HG03469 (cell line): Measurements from ENCODE around the gene CENPU.
"Not testable (repeated sequence)": the region's sequence is repeated elsewhere in the genome, so short reads cannot be mapped to it uniquely, and the experiment has no call there.

ENCODE experiments used
- ATAC-seq: cut with Tn5 transposase; IDR thresholded peaks from one replicate; pipeline ENCODE4 v1.9.1; 2021; ENCODE audit warnings: mild to moderate bottlenecking, moderate library complexity, moderate number of reproducible peaks; ENCODE audit not compliant: unreplicated experiment

CENPU gene

DNA sequence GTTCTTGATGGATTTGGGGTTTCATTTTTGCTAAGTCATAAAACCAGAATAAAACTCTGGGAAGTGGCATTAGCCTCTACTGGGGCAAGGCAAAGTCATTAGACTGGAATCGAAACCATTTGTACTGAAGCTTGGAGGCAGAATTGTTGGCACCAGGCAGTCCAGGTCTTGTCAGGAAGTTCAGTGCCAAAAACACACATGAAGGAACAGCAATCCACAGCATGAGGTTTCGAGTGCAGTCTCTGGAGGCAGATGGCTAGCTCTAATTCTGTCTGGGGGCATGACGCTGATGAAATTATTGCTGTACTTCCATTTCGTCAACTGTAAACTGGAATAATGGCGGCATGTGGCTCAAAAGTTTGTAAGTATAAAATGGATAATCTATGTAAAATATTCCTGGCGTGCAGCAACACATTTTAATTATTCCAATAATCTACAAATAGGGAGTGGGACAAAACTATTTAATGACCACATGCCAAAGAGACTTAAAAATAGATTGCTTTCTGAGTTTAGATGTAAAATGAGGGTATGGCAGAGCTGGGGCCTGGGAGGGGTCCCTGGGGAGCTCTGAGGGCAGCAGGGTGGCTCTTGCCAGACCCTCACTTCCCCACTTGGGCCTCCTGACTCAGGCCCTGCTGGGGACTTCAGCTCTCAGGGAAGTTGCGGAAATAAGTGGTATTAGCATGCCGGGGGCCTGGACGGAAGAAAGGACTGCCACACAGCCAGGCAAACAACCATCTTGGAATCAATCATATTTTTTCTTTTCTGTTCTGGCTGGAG is 18.8 kb upstream of the CENPU start:
- ATAC-seq = no peak

DNA sequence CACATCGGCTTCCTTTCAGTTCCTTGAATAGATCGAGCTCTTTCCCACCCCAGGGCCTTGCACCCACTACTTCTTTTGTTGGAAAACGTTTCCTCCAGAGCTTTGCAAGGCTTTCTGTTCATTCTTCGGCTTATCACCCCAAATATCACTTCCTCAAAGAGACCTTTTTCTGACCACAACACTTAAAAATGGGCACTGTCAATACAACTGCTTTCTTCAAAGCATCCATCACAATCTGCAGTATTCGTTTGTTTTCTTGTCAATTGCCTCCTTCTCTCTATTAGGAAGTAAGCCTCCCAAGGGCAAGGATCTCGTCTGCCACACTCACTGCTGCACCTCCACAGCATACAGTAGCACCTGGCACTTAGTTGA is 17.7 kb upstream of the CENPU start:
- ATAC-seq = no peak

DNA sequence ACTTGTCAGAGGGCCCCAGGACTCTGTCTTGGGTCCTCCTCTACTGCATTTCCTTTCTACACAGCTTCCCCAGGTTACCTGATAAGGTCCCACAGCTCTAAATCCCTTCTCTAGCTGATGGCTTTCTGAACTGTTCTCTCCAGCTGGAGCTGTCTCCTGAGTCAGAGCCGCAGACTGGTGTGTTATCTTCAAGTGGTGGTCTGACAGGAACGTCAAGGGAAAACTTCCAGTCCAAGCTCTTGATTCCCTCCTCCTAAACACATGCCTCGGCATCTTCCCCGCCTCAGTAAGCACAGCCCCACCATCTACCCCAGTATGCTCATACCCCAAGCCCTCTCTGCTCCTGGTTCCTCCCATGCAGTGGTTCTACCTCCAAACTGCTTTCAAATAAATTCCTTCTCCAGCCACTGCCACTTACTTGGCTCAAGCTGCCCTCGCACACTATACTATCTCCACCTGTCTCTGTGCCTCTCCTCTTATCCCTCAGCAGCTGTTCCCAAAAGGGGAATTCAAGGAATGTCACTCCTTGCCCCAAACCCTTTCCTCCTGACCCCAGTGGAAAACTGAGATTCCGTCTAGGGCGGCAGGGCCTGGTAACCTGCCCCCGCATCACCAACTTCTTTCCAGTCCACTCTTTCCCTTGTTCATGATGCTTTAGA is 17.2 kb upstream of the CENPU start:
- ATAC-seq = no peak

DNA sequence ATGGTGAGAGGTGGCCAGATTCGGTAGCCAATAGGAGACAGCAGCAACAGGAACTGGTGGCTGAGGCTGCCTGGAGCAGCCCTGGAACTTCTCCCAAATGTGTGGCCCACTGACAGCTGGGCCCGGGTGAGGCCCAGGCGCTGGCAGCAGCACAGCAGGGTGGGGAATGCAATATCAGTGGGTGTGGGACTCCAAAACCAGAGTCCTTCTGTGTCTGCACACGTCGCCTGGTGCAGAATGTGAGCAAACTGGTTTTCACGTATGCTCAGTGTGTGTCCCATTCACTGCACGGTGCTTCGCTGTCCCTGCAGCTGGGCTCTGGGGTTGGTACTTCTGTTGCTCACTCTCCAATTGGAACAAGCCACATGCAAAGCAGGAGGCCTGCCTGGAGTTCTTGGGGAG is 14.4 kb upstream of the CENPU start:
- no peak for ATAC-seq

DNA sequence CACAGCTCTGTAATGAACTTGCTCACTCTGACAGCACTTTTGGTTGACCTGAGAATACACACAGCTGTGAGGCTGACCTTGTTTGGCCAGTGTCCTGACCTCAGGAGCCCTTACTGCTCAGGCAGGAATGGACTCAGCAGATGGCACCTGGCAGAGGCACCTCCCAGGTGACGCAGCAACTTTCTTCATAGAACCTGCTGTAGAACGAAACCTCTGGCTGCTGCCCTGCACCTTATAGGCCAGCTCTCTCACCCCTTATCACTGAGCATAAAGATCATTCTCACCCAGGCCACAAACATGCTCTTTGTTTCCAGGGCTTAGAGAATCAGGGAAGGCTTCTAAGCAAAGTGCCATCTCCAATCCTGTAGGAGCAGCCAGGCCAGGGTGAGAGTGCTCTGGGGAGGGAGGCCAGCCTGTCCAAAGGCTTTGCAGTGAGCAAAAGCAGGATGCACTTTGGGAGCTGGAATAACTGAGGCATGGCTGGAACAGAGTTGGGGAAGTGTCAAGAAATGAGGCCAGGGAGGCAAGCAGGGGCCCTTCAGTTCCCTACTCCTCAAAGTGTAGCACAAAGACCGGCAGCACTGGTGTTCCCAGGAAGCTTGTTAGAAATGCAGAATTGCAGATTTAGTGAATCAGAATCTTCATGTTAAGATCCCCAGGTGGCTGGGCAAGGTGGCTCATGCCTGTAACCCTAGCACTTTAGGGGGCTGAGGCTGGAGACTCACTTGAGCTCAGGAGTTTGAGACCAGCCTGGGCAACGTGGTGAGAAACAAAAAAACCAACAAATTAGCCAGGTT is 13.3 kb upstream of the CENPU start:
- ATAC-seq = no peak

DNA sequence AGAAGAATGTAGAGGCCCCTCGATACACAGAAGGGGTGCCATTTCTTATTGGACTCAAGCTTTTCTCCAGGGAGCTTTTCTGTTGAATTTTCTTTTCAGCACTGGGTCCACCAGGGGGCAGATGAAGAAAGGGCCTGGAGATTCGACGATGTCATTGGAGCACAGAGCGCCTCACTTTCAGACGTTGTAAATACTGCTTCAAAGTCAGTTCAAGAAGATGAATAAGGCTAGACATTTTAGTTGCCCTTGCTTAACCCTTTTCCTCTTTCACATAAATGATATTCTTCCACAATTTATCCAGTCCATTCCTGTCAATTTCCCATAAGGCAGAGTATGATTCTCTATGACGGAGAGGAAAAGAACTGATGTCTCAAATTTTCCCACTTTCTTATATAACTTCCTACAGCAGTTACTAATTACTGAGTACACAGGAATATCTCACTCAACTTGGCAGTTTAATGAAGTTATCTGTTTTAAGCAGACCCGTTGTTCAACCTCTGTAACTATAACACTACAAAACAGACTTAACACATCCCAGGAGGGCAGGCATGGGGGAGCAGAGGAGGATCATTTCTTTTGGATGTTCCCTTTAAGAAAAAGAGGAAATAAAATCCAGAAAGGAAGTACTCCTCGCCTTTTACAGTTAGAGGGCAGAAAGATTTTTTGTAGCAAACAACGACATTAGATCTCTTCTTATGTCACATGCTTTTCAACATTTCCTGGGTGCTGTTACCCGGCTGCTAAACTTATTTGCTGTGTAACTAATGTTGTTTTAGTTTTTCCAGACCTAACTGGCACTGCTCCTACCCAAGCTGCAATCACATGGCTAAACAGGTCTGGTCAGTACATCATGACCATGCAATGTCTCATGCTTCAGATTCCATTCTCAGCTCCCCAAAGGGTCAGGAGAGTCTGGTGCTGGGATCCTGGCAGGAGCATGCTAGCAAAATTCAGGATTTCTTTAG is 12.2 kb upstream of the CENPU start:
- ATAC-seq = no peak

DNA sequence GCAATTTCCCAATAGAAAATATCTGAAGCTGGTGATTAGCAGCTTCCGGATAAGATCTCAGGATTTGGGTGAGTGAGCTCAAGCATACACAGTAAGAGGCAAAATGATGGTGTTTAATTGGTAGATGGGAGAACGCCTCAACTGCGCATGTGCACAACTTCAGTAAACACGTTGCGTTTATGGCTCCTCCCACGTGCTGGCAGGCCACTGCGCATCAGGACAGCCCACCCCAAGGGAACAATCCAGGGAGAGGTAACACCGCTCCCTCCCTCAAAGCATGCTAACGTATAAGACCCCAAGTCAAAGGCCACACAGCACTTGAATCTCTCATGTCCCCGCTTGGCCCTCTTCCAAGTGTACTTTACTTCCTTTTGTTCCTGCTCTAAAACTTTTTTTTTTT is 10.3 kb upstream of the CENPU start:
- no peak for ATAC-seq

DNA sequence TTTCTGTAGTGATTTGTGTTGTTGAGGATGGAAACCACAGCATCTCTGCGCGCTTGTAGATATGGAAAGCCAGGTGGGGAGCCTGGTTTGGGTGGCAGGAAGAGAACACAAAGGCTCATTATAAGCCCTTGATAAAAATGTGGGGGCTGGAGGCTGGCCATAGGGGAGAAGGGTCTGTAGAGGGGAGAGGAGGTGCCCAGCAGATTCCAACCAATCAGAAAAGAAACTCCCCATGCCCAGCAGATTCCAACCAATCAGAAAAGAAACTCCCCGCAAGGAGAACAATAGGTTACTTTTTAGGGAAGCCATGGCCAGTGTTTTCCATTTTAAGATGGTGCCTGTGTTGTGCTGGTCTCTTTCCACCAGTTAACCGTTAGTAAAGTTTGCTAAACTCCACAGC is 9.8 kb upstream of the CENPU start:
- ATAC-seq = no peak

DNA sequence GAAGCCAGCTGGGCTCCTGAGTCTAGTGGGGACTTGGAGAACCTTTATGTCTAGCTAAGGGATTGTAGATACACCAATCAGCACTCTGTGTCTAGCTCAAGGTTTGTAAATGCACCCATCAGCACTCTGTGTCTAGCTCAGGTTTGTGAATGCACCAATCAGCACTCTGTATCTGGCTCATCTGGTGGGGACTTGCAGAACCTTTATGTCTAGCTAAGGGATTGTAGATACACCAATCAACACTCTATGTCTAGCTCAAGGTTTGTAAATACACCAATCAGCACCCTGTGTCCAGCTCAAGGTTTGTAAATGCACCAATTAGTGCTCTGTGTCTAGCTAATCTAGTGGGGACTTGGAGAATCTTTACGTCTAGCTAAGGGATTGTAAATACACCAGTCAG is 7.8 kb upstream of the CENPU start:
- not testable (repeated sequence) for ATAC-seq

DNA sequence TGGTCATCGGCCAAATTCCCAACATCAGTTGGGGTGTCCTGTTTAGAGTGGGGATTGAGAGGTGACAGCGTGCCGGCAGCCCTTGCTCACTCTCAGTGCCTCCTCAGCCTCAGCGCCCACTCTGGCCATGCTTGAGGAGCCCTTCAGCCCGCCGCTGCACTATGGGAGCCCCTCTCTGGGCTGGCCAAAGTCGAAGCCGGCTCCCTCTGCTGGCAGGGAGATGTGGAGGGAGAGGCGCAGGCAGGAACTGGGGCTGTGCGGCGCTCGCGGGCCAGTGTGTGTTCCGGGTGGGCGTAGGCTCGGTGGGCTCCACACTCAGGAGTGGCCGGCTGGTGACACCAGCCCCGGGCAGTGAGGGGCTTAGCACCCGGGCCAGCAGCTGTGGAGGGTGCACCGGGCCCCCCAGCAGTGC is 7.1 kb upstream of the CENPU start:
- ATAC-seq = no peak

DNA sequence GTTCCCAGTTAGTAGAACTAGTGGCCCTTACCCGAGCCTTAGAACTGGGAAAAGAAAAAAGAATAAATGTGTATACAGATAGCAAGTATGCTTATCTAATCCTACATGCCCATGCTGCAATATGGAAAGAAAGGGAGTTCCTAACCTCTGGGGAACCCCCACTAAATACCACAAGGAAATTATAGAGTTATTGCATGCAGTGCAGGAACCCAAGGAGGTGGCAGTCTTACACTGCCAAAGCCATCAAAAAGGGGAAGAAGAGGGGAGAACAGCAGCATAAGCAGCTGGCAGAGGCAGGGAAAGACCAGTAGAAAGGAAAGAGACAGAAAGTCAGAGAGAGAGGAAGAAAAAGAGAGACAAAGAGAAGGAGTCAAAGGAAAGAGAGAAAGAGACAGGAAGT is 5.7 kb upstream of the CENPU start:
- not testable (repeated sequence) for ATAC-seq

DNA sequence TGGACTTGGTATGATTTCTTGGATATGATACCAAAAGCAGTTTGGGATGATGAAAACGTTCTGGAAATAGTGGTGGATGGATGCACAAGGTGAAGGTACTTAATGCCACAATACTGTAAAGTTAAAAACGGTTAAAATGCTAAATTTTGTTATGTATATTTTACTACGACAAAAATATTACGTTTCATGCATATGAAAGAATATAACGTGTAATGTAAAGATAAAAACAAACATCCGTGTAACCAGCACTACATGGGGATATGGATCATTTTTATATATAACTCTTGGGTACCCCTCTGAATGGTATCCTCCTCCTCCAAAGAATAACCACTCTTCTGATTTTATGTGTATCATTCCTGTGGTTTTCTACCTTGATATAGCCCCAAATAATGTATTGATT is 862 bp upstream of the CENPU start:
- ATAC-seq = no peak

DNA sequence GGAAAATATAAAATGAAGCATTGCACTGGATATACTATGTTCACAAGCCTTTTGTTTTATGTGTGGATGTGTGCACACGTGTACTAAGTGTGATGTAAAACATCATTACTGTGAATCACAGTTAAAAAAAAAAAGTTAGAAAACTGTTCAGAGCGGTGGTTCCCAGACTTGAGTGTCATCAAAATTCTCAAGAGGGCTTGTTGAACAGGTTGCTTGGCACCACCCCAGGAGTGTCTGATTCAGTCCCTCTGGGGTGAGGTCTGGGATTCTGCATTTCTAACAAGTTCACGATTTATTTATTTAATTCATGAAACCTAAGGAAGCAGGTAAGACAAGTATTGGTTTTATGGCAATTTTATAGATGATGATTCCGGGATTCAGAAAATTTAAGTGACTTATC is 1.8 kb downstream of the CENPU start:
- no peak for ATAC-seq

DNA sequence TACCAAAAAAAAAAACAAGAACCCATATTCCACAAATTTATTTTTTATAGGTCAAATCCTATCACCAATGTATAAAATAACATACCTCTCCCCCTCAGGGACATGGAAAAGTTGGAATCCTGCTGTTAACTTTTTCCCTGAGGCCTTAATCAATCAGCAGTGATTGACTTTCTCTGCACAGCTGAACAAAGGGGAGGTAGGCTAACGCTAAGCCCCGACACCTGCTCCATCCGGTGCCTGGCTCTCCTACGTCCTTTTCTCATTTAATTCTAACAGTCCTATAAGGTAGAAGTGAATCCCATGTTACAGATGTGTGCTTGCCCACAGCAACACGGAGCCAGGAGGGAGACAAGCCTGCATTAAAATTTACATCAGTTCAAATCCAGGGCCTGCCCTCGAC is 2.8 kb downstream of the CENPU start:
- ATAC-seq = no peak

DNA sequence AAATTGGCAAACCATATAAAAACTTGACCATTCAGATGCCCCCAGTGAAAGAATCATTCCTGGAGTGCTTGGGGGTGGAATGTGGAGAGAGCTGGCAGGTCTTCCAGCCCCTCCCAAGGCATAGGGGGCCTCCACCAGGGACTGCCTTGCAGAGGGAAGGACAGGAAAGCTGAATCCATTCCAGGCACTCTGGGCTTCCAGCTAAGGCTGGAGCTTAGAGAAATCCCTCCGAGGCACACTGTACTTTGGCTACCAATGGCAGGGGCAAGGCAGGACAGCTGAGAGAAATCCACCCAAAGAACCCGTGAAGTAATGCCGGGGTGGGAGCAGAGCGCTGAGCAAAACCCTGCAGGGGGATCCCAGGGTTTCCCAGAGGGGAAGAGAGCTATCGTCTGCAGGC is 4.0 kb downstream of the CENPU start:
- ATAC-seq = no peak

DNA sequence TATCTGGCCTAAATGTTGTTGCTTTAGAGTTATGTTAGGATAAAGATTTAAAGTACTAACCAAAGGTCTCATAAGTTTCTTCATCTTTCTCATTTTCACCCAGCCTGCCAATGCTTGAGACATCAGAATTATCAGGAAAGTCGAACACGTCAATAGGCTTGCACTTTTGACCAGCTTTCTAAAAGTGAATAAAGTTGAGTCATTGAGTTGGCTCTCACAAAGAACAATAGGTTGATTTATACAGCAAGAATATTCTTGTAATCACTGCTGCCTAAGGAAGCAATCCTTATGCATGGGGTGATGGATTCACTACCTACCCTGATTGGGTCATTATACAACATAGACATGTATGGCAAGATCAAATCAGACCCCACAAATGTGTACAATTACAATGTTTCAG is 5.0 kb downstream of the CENPU start:
- ATAC-seq = no peak

DNA sequence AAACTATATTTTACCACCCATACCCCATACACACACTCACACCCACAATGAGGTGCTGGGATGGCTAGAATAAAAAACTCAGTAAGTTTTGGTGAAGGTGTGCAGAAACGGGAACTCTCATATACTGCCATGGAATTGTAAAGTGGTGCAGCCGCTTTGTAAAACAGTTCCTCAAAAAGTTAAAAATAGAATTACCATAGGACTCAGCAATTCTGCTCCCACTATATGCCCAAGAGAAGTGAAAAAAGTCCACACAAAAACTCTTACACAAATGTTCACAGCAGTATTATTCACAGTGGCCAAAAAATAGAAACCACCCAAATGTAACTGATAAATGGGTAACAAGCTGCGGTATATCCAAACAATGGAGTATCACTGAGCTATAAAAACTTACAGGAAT is 6.5 kb downstream of the CENPU start:
- ATAC-seq = no peak

DNA sequence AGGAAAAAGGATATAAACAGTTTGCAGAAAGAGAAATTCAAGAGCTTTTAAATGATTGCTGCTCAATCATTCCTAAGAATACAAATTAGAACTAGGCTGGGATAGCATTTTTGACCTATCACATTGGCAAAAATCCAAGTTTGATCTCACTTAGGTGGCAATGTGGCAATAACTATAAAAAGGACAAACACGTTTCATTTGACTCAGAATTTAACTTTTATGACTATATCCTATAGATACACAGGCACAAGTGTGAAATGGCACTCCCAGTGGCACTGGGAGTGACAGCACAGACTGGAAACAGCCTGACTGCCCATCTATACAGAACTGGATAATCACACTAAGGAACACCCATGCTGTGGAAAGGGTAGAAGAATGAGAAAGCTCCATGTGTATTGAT is 11.1 kb downstream of the CENPU start:
- no peak for ATAC-seq

DNA sequence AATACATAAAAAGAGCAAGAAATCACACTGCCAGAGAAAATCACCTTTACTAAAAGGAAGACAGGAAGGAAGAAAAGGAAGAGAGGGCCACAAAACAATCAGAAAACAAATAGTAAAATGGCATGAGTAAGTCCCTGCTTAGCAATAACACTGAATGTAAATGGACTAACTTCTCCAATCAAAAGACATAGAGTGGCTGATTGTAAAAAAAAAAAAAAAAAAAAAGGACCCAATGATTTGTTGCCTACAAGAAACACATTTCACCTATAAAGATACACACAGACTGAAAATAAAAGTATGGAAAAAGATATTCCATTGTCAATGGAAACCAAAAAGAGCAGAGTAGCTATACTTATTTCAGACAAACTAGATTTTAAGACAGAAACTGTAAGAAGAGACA is 12.6 kb downstream of the CENPU start:
- ATAC-seq = no peak

DNA sequence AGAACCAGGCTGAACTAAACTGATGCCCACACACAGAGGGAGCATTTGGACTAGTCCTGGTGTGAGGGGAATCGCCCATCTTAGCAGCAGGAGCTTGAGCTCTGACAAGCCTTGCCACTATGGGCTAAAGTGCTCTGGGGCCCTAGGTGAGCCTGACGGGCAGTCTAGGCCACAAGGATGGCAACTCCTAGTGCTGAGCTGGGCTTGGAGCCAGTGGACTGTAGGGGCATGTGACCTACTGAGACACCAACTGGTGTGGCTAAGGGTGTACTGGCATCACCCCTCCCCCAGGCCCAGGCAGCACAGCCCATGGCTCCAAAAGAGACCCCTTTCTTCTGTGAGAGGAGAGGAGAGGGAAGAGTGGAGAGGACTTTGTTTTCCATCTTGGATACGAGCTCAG is 14.5 kb downstream of the CENPU start:
- no peak for ATAC-seq

DNA sequence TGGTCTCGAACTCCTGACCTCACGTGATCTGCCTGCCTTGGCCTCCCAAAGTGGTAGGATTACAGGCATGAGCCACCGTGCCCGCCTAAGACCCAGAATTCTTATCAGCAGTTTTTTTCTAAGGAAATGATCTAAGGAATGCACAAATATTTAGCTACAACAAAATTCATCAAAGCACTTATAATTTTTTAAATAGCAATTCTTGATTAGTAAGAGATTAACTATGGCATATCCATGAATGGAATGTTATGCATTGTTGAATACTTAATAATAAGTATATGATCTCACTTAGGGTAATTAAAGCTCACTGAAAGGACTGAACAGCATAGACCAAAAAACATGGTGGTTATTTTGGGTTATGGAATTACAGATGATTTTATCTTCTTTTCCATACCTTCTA is 18.4 kb downstream of the CENPU start:
- no peak for ATAC-seq
